Measurements from ENCODE around the gene A4GNT. TPM values are rescaled to one million over a fixed set of nuclear protein-coding genes. Genes with fewer than 3 reads are reported as not detected.
A peak's percentile ranks its signal among the peaks of the same experiment; 100 is the strongest.

A4GNT gene
- polyA plus RNA-seq (2013, experiment 1 of 2): not detected
- not detected for polyA plus RNA-seq (2013, experiment 2 of 2)

DNA sequence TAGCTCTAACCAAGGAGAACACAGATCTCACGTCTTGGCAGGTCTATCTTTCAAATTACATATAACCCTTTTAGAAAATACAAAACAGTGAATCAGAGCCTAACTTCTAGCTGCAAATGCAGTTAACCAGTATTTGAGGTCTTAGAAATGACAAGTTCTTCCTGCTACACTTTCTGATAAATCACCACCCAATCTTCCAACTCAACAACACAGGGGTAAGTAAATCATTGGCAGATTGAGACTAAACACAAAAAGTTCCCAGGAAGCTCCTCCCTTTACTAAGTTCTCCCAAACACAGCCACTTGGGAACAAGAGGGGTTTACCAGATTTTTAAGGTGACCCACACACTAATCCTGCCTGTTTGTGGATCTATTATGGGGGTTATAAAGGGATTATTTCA is at the start of gene A4GNT:
Gene A4GNT (minus strand): TSS at position 152 of the 400 bp plus-strand sequence. CDS start 1,134 bp downstream, outside the sequence.
- Histone ChIP-seq H2BK5ac (ENCODE audit: low read depth, low read length, poor library complexity, severe bottlenecking) (no peak within 1 kb of the TSS), H3K23ac (ENCODE audit: low read length in 2 of 2) (no peak within 1 kb of the TSS), H3K9ac (ENCODE audit: low read length) (no peak within 1 kb of the TSS), H3K4me2 (ENCODE audit: low read length, poor library complexity, severe bottlenecking) (no peak within 1 kb of the TSS), H4K91ac (ENCODE audit: low read length) (no peak within 1 kb of the TSS), H2AK5ac (ENCODE audit: low read length, severe bottlenecking) (no peak within 1 kb of the TSS), H2BK12ac (ENCODE audit: low read length in 2 of 2) (no peak within 1 kb of the TSS), H3K9me3 (ENCODE audit: control insufficient read depth, low read length) (no peaks in the 10 kb centered on the region), H2BK120ac (ENCODE audit: low read depth, low read length) (no peak within 1 kb of the TSS), H3K18ac (ENCODE audit: low read depth in 1 of 2, low read length in 2 of 2) (no peak within 1 kb of the TSS), H2AFZ (ENCODE audit: low read depth, low read length) (no peak within 1 kb of the TSS), H3K4me3 (ENCODE audit: insufficient read depth in 1 of 2, low read depth in 1 of 2, low read length in 2 of 2) (no peak within 1 kb of the TSS), H2BK15ac (ENCODE audit: low read depth, poor library complexity, severe bottlenecking) (no peak within 1 kb of the TSS), H3K27me3 (ENCODE audit: control insufficient read depth in 1 of 2, insufficient read depth in 1 of 2, low read length in 2 of 2) (peaks cover 0 to 5% of the 10 kb centered on the region in 2 experiments), H3K14ac (ENCODE audit: low read length in 2 of 2) (no peak within 1 kb of the TSS), H3K4me1 (ENCODE audit: control insufficient read depth, insufficient read depth, low read depth, low read length) (peaks cover 2% of the 10 kb centered on the region), H3K27ac (ENCODE audit: low read length, poor library complexity, severe bottlenecking) (no peak within 1 kb of the TSS), H3K4ac (ENCODE audit: low read depth in 1 of 2, low read length in 2 of 2) (no peak within 1 kb of the TSS), H3K36me3 (ENCODE audit: control insufficient read depth in 1 of 2, insufficient read depth in 2 of 2, low read depth in 1 of 2, low read length in 2 of 2) (no peaks in the 10 kb centered on the region), H4K8ac (ENCODE audit: low read length) (no peak within 1 kb of the TSS), H3K79me1 (replicated peaks; ENCODE audit: low read length, poor library complexity, severe bottlenecking) (no peaks in the 10 kb centered on the region)
- DNase-seq: no peak
- WGBS: 83% methylated on average over 1 of the region's 1 CpG

DNA sequence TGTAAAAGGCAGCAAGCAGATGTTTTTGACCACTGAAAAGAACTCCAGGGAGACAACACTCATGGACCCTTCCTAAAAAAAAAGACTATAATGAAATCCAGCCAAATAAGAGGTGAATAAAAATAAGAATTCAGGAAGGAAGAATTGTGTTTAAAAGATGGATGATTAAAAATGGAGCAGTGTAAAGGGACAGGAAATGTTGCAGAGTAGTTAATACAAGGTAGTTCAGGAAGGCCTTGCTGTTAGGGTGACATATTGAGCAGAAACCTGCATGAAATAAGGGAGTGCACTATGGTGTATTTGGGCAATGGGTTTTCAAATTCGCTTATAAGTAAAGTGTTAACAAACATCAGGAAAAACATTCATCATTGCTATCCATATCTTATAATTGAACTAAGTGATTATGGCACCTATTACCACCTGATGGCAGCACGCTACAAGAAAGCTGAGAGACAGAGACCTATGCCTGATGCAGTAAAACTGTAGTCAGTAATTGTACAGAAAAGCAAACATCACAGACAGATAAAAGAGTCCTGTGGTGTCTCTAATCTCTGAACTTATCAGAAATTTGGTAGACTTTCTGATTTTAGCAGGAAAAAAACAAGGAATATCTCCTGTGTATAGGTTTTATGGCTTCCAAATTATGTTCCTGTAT is 48.3 kb upstream of the A4GNT start:
- H3K23ac ChIP-seq (ENCODE audit: low read length in 2 of 2): no peak overlapping the region
- no peak overlapping the region for H2BK120ac ChIP-seq (ENCODE audit: low read depth, low read length)
- no peak overlapping the region for H3K4me2 ChIP-seq (ENCODE audit: low read length, poor library complexity, severe bottlenecking)
- H2BK12ac ChIP-seq (ENCODE audit: low read length in 2 of 2): no peak overlapping the region
- no peak overlapping the region for H3K27ac ChIP-seq (ENCODE audit: low read length, poor library complexity, severe bottlenecking)
- no peak overlapping the region for H2AK5ac ChIP-seq (ENCODE audit: low read length, severe bottlenecking)
- H3K4ac ChIP-seq (ENCODE audit: low read depth in 1 of 2, low read length in 2 of 2): no peak overlapping the region
- H3K9ac ChIP-seq (ENCODE audit: low read length): no peak overlapping the region
- no peak overlapping the region for H2BK15ac ChIP-seq (ENCODE audit: low read depth, poor library complexity, severe bottlenecking)
- H3K27me3 ChIP-seq (ENCODE audit: control insufficient read depth in 1 of 2, insufficient read depth in 1 of 2, low read length in 2 of 2): peaks cover 0 to 4% of the 10 kb centered on the region in 2 experiments
- no peak overlapping the region for H3K18ac ChIP-seq (ENCODE audit: low read depth in 1 of 2, low read length in 2 of 2)
- no peak overlapping the region for H2BK5ac ChIP-seq (ENCODE audit: low read depth, low read length, poor library complexity, severe bottlenecking)
- H4K91ac ChIP-seq (ENCODE audit: low read length): no peak overlapping the region
- peak; percentile 36 for DNase-seq
- H3K4me3 ChIP-seq (ENCODE audit: insufficient read depth in 1 of 2, low read depth in 1 of 2, low read length in 2 of 2): no peak overlapping the region
- H4K8ac ChIP-seq (ENCODE audit: low read length): no peak overlapping the region
- H2AFZ ChIP-seq (ENCODE audit: low read depth, low read length): no peak overlapping the region
- no peak overlapping the region for H3K14ac ChIP-seq (ENCODE audit: low read length in 2 of 2)
- H3K79me1 ChIP-seq (replicated peaks; ENCODE audit: low read length, poor library complexity, severe bottlenecking): no peaks in the 10 kb centered on the region
- WGBS: no CpG with 5 or more reads among the region's 2 CpGs
- H3K9me3 ChIP-seq (ENCODE audit: control insufficient read depth, low read length): no peaks in the 10 kb centered on the region
- H3K4me1 ChIP-seq (ENCODE audit: control insufficient read depth, insufficient read depth, low read depth, low read length): no peaks in the 10 kb centered on the region
- no peaks in the 10 kb centered on the region for H3K36me3 ChIP-seq (ENCODE audit: control insufficient read depth in 1 of 2, insufficient read depth in 2 of 2, low read depth in 1 of 2, low read length in 2 of 2)

DNA sequence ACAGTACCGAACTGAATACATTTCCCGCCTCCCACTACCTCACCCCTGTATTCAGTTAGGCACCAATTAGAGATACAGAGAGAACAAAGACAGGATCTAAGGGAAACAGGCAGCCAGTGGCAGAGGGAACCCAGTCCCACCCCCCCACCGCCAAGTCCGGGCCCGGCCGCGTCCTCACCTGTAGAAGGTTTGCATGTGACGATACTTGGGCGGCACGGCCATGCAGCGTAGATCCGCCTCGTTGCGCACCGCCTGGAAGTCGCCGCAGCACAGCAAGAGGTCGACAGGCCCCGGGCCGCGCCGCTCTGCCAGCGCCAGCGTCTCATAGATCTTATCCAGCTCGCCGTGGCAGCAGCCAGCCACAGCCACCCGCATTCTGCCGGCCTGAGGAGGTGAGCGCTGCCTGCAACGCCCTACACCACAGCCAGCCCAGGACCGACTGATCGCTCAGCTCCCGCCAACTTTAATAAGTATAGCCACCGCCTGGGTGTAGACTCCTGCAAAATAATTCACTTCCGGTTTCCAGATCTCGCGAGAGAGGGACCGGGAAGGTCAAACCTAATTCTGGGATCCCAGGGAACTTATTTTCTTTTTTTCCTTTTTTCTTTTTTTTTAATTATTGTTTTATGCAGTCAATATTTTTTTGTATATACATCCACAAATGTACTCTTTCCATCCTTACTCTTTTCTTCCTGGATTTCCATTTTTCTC is 42.4 kb upstream of the A4GNT start, which contains the start of gene DBR1:
Gene DBR1 (minus strand): TSS at position 501 of the 711 bp plus-strand sequence. CDS start 126 bp downstream, at position 375.
- Histone ChIP-seq H2BK120ac (ENCODE audit: low read depth, low read length) (peak within 1 kb of the TSS; percentile 34), H3K9me3 (ENCODE audit: control insufficient read depth, low read length) (no peaks in the 10 kb centered on the region), H3K23ac (ENCODE audit: low read length in 2 of 2) (peak within 1 kb of the TSS; percentile 6 to 99), H2AK5ac (ENCODE audit: low read length, severe bottlenecking) (no peak within 1 kb of the TSS), H2AFZ (ENCODE audit: low read depth, low read length) (peak within 1 kb of the TSS; percentile 78), H4K8ac (ENCODE audit: low read length) (peak within 1 kb of the TSS; percentile 95), H3K9ac (ENCODE audit: low read length) (peak within 1 kb of the TSS; percentile 89), H2BK5ac (ENCODE audit: low read depth, low read length, poor library complexity, severe bottlenecking) (peak within 1 kb of the TSS; percentile 24), H3K36me3 (ENCODE audit: control insufficient read depth in 1 of 2, insufficient read depth in 2 of 2, low read depth in 1 of 2, low read length in 2 of 2) (peaks cover 5 to 28% of the 10 kb centered on the region in 2 experiments), H3K4me1 (ENCODE audit: control insufficient read depth, insufficient read depth, low read depth, low read length) (peaks cover 8% of the 10 kb centered on the region), H2BK12ac (ENCODE audit: low read length in 2 of 2) (no peak within 1 kb of the TSS), H3K27me3 (ENCODE audit: control insufficient read depth in 1 of 2, insufficient read depth in 1 of 2, low read length in 2 of 2) (no peaks in the 10 kb centered on the region), H4K91ac (ENCODE audit: low read length) (peak within 1 kb of the TSS; percentile 96), H3K4ac (ENCODE audit: low read depth in 1 of 2, low read length in 2 of 2) (peak within 1 kb of the TSS; percentile 97 to 99), H3K4me2 (ENCODE audit: low read length, poor library complexity, severe bottlenecking) (peak within 1 kb of the TSS; percentile 65), H3K14ac (ENCODE audit: low read length in 2 of 2) (peak within 1 kb of the TSS; percentile 74 to 100), H2BK15ac (ENCODE audit: low read depth, poor library complexity, severe bottlenecking) (peak within 1 kb of the TSS; percentile 98), H3K27ac (ENCODE audit: low read length, poor library complexity, severe bottlenecking) (peak within 1 kb of the TSS; percentile 81), H3K79me1 (replicated peaks; ENCODE audit: low read length, poor library complexity, severe bottlenecking) (peaks cover 12% of the 10 kb centered on the region), H3K4me3 (ENCODE audit: insufficient read depth in 1 of 2, low read depth in 1 of 2, low read length in 2 of 2) (peak within 1 kb of the TSS; percentile 87 to 99), H3K18ac (ENCODE audit: low read depth in 1 of 2, low read length in 2 of 2) (peak within 1 kb of the TSS; percentile 99)
- under 1% methylated on average over 34 of the region's 38 CpGs for WGBS
- peak; percentile 87 for DNase-seq

Data from mesenchymal stem cell (in vitro differentiated cells and primary cell).